ENCODE data around the gene C9orf72. TPM values are rescaled to one million over a fixed set of nuclear protein-coding genes. Genes with fewer than 3 reads are reported as not detected.

C9orf72 gene
- total and polyA plus RNA-seq, 12 donors: 6.2 to 39.9 (median 16.1) TPM

GRCh38 chr9:27549196-27549755, 24.0 kb downstream of the C9orf72 start:
- 76 to 83% (median 77%) methylated on average over 4 of the region's 4 CpGs for WGBS, 4 donors
- Histone ChIP-seq H3K36me3 (replicated peaks in 1 of 2) (peaks cover 0 to 6% of the 10 kb centered on the region in 2 donors), H3K27ac (no peak overlapping the region), H3K4me3 (no peak overlapping the region), H3K27me3 (no peaks in the 10 kb centered on the region), H3K9me3 (replicated peaks in 1 of 3) (no peaks in the 10 kb centered on the region), H3K4me1 (replicated peaks in 1 of 2) (peaks cover 0 to 20% of the 10 kb centered on the region in 2 donors)
- intact Hi-C loops (cut with DNase I): loop anchor here (2.0 to 5.0 kb wide), 2 partner anchors 216 to 217 kb away; no protein-coding TSS in a partner anchor
- no peak for DNase-seq
- no peak for TF ChIP-seq POLR2A (IDR thresholded peaks at IDR 0.05)
- no peak for TF ChIP-seq CTCF (IDR thresholded peaks at IDR 0.05)

GRCh38 chr9:27548055-27548741, 25.1 kb downstream of the C9orf72 start:
- intact Hi-C loops (cut with DNase I): loop anchor here (2.0 to 5.0 kb wide), 2 partner anchors 215 to 216 kb away; no protein-coding TSS in a partner anchor
- Histone ChIP-seq H3K36me3 (replicated peaks in 1 of 2) (peaks cover 0 to 5% of the 10 kb centered on the region in 2 donors), H3K27me3 (no peaks in the 10 kb centered on the region), H3K4me1 (replicated peaks in 1 of 2) (peaks cover 0 to 20% of the 10 kb centered on the region in 2 donors), H3K27ac (peak overlapping the region in 1 of 5 donors; percentile 3), H3K9me3 (replicated peaks in 1 of 3) (no peaks in the 10 kb centered on the region), H3K4me3 (no peak overlapping the region)
- TF ChIP-seq POLR2A (IDR thresholded peaks at IDR 0.05): no peak
- peak in 5 of 6 experiments; percentile 39 to 83 (median 53) for TF ChIP-seq CTCF (IDR thresholded peaks at IDR 0.05)
- WGBS, 4 donors: 26 to 35% (median 32%) methylated on average over 10 of the region's 10 CpGs
- no peak for DNase-seq

GRCh38 chr9:27545471-27545870, 27.8 kb downstream of the C9orf72 start:
- no peak overlapping the region for H3K4me3 ChIP-seq
- H3K36me3 ChIP-seq (replicated peaks in 1 of 2): no peaks in the 10 kb centered on the region
- H3K27ac ChIP-seq: no peak overlapping the region
- no peaks in the 10 kb centered on the region for H3K27me3 ChIP-seq
- TF ChIP-seq POLR2A (IDR thresholded peaks at IDR 0.05): no peak
- no peak for TF ChIP-seq CTCF (IDR thresholded peaks at IDR 0.05)
- no peaks in the 10 kb centered on the region for H3K9me3 ChIP-seq (replicated peaks in 1 of 3)
- peak in 1 of 7 donors; percentile 36 for DNase-seq
- WGBS, 4 donors: 72 to 77% (median 75%) methylated on average over 3 of the region's 3 CpGs
- H3K4me1 ChIP-seq (replicated peaks in 1 of 2): peaks cover 1 to 28% of the 10 kb centered on the region in 2 donors
- intact Hi-C loops (cut with DNase I): loop anchor here in 1 of 2 donors (5.0 kb wide), 1 partner anchor 213 kb away; no protein-coding TSS in a partner anchor

GRCh38 chr9:27542508-27542907, 30.8 kb downstream of the C9orf72 start:
- H3K36me3 ChIP-seq (replicated peaks in 1 of 2): no peaks in the 10 kb centered on the region
- WGBS, 4 donors: 77 to 91% (median 88%) methylated on average over 2 of the region's 2 CpGs
- TF ChIP-seq POLR2A (IDR thresholded peaks at IDR 0.05): no peak
- TF ChIP-seq CTCF (IDR thresholded peaks at IDR 0.05): no peak
- intact Hi-C loops (cut with DNase I): no loop called here
- H3K4me3 ChIP-seq: no peak overlapping the region
- DNase-seq: no peak
- H3K27ac ChIP-seq: no peak overlapping the region
- H3K9me3 ChIP-seq (replicated peaks in 1 of 3): no peaks in the 10 kb centered on the region
- no peaks in the 10 kb centered on the region for H3K27me3 ChIP-seq
- peaks cover 7 to 34% of the 10 kb centered on the region in 2 donors for H3K4me1 ChIP-seq (replicated peaks in 1 of 2)

Data from adrenal gland (tissue), 12 donors.